HepG2 (cell line): ENCODE results near the gene SSC5D. TPM values are rescaled to one million over a fixed set of nuclear protein-coding genes. Genes with fewer than 3 reads are reported as not detected.
A peak's percentile ranks its signal among the peaks of the same experiment; 100 is the strongest.

ENCODE experiments used
- AKAP8 ChIP-seq: sonication (generic); formaldehyde crosslinking; IDR thresholded peaks from 2 replicates; pipeline ENCODE4 v1.5.1; 2020; ENCODE audit warnings: mild to moderate bottlenecking, missing genetic modification reagents
- ATAD3A ChIP-seq: sonication (generic); formaldehyde crosslinking; IDR thresholded peaks from 2 replicates; pipeline ENCODE4 v1.4.0; 2020; ENCODE audit warnings: missing genetic modification reagents
- E2F2 ChIP-seq: sonication (generic); formaldehyde crosslinking; IDR thresholded peaks from 2 replicates; pipeline ENCODE4 v1.4.0; 2020; ENCODE audit warnings: missing genetic modification reagents, borderline replicate concordance
- GABPA ChIP-seq, 2 experiments: IDR thresholded peaks; 2 replicates each; pipeline ENCODE4 v1.6.1; 2011 to 2016; ENCODE audit warnings: low read depth in 2 of 2, low read length in 1 of 2, missing biosample characterization in 1 of 2, missing genetic modification characterization in 1 of 2
- GRHL1 ChIP-seq: sonication (generic); formaldehyde crosslinking; conservative IDR thresholded peaks from 2 replicates; pipeline ENCODE4 v1.8.0; 2022; ENCODE audit warnings: missing genetic modification reagents
- IKZF1 ChIP-seq: fragments of 450-650 bp; IDR thresholded peaks from 2 replicates; pipeline ENCODE4 v1.7.1; 2016
- ISL2 ChIP-seq: sonication (generic); formaldehyde crosslinking; IDR thresholded peaks from 2 replicates; pipeline ENCODE4 v1.5.0; 2020; ENCODE audit warnings: missing genetic modification reagents
- MATR3 ChIP-seq: sonication (generic); formaldehyde crosslinking; IDR thresholded peaks from 2 replicates; pipeline ENCODE4 v1.4.0; 2020; ENCODE audit warnings: missing genetic modification reagents
- NFKBIZ ChIP-seq: IDR thresholded peaks from 2 replicates; pipeline ENCODE4 v1.6.1; 2018; ENCODE audit warnings: missing genetic modification reagents, missing compliant biosample characterization
- NR0B2 ChIP-seq: sonication (generic); formaldehyde crosslinking; IDR thresholded peaks from 2 replicates; pipeline ENCODE4 v1.4.0; 2020; ENCODE audit warnings: mild to moderate bottlenecking, missing genetic modification reagents
- PAF1 ChIP-seq: IDR thresholded peaks from 2 replicates; pipeline ENCODE4 v1.6.1; 2016; ENCODE audit warnings: missing genetic modification reagents, missing compliant biosample characterization
- PAWR ChIP-seq: sonication (generic); formaldehyde crosslinking; IDR thresholded peaks from 2 replicates; pipeline ENCODE4 v1.4.0; 2020; ENCODE audit warnings: missing genetic modification reagents, mild to moderate bottlenecking, borderline replicate concordance
- PAXIP1 ChIP-seq: sonication (generic); formaldehyde crosslinking; conservative IDR thresholded peaks from 2 replicates; pipeline ENCODE4 v1.4.0; 2020; ENCODE audit warnings: mild to moderate bottlenecking, missing genetic modification reagents, moderate library complexity
- POLR2G ChIP-seq: fragments of 200-400 bp; formaldehyde crosslinking; IDR thresholded peaks from 2 replicates; pipeline ENCODE4 v1.6.1; 2018; ENCODE audit warnings: mild to moderate bottlenecking, low read depth, low read length, moderate library complexity
- SAFB2 ChIP-seq: sonication (generic); formaldehyde crosslinking; IDR thresholded peaks from 2 replicates; pipeline ENCODE4 v1.5.1; 2020; ENCODE audit warnings: missing genetic modification reagents, low read depth, mild to moderate bottlenecking, borderline replicate concordance
- STAT6 ChIP-seq: sonication (generic); formaldehyde crosslinking; IDR thresholded peaks from 2 replicates; pipeline ENCODE4 v1.4.0; 2020; ENCODE audit warnings: missing genetic modification reagents, mild to moderate bottlenecking, borderline replicate concordance
- ZNF24 ChIP-seq: fragments of 450-650 bp; IDR thresholded peaks from 2 replicates; pipeline ENCODE4 v1.6.1; 2017; ENCODE audit warnings: antibody characterized with exemption, mild to moderate bottlenecking
- ZNF251 ChIP-seq: sonication (generic); formaldehyde crosslinking; IDR thresholded peaks from 2 replicates; pipeline ENCODE4 v1.9.0; 2021; ENCODE audit warnings: mild to moderate bottlenecking, missing genetic modification reagents
- ZNF335 ChIP-seq: sonication (generic); formaldehyde crosslinking; IDR thresholded peaks from 2 replicates; pipeline ENCODE4 v1.4.0; 2020; ENCODE audit warnings: missing genetic modification reagents
- ZNF549 ChIP-seq: sonication (generic); formaldehyde crosslinking; IDR thresholded peaks from 2 replicates; pipeline ENCODE4 v1.5.0; 2020; ENCODE audit warnings: missing genetic modification reagents
- polyA plus RNA-seq, 8 experiments: library from polyadenylated mRNA; depleted of rRNA in 3 of 8; stranded (reverse) in 7 of 8; unstranded in 1 of 8; fragments of >200 nt; fragmentation: Illumina TruSeq in 4 of 8; extraction: Trizol in 4 of 8; gene quantifications; 2 replicates each; pipeline versions ENCODE4 v1.2.1 to v1.2.3, GENCODE V29; 2011 to 2016; ENCODE audit warnings: low read depth in 4 of 8, missing spikeins in 1 of 8, mixed read lengths in 1 of 8; ENCODE audit not compliant: insufficient read depth in 1 of 8
- total RNA-seq, 5 experiments: library from RNA; depleted of rRNA; stranded (reverse); fragments of >200 nt; fragmentation: Illumina TruSeq; extraction: Trizol; gene quantifications; 2 replicates each; pipeline ENCODE4 v1.2.3, GENCODE V29; 2016; ENCODE audit warnings: low read depth in 1 of 5

SSC5D gene
- total and polyA plus RNA-seq, 2 of the 13 experiments (the other 11 are each of a cell fraction or from before 2014, with no cell fraction given), result not detected

GRCh38 chr19:55461259-55461973 is 26.8 kb upstream of the SSC5D start, which contains the start of gene ISOC2 (continued):
- TF ChIP-seq ISL2 (CRISPR knock-in tag) (no peak), E2F2 (CRISPR knock-in tag) (0 out of 2 replicates have a peak, but pooled peaks have one; percentile 29), NFKBIZ (CRISPR knock-in tag) (no peak), AKAP8 (no peak), GABPA (IDR thresholded peaks at IDR 0.05; ENCODE audit: low read depth, low read length) (peak; percentile 34; the same call in 1 of the 2 replicates), GABPA (CRISPR knock-in tag; IDR thresholded peaks at IDR 0.05; ENCODE audit: low read depth) (peak; percentile 60), PAF1 (CRISPR knock-in tag) (no peak), NR0B2 (peak; percentile 83), PAWR (CRISPR knock-in tag) (no peak), PAXIP1 (peak; percentile 72; the same call in 1 of the 2 replicates), ZNF549 (CRISPR knock-in tag) (no peak), STAT6 (no peak; the same call in 1 of the 2 replicates), ATAD3A (CRISPR knock-in tag) (0 out of 2 replicates have a peak, but pooled peaks have one; percentile 60), ZNF335 (no peak), GRHL1 (CRISPR knock-in tag) (no peak), POLR2G (peak; percentile 97), IKZF1 (no peak), ZNF24 (peak; percentile 83), SAFB2 (no peak), MATR3 (CRISPR knock-in tag) (no peak), ZNF251 (CRISPR knock-in tag) (no peak)
